Medulla oblongata (tissue), 1 donor: ENCODE data around the gene SEC14L2.
"Not testable (repeated sequence)": the region's sequence is repeated elsewhere in the genome, so short reads cannot be mapped to it uniquely, and the experiment has no call there.

ENCODE experiments used
- DNase-seq: peaks from one replicate; pipeline ENCODE4 v3.0.0-alpha.2; 2015; ENCODE audit errors: extremely low spot score

SEC14L2 gene

GRCh38 chr22:30375312-30375849 is 21.4 kb upstream of the SEC14L2 start:
- no peak for DNase-seq

- no peak for DNase-seq
Observed at GRCh38 chr22:30380011-30380410, 16.8 kb upstream of the SEC14L2 start.

GRCh38 chr22:30381264-30381663 is 15.6 kb upstream of the SEC14L2 start:
- DNase-seq = no peak

GRCh38 chr22:30382340-30382739 is 14.5 kb upstream of the SEC14L2 start:
- no peak for DNase-seq

GRCh38 chr22:30383061-30383460 is 13.8 kb upstream of the SEC14L2 start:
- DNase-seq = no peak

GRCh38 chr22:30385942-30386341 is 10.9 kb upstream of the SEC14L2 start:
- DNase-seq = no peak

GRCh38 chr22:30386608-30386959 is 10.2 kb upstream of the SEC14L2 start:
- no peak for DNase-seq

- DNase-seq = peak; percentile 88
Observed at GRCh38 chr22:30386960-30387827, 9.6 kb upstream of the SEC14L2 start, which contains the start of gene RNF215. Gene RNF215, minus strand, starts transcription at chr22:30387411. Its CDS starts 98 bp downstream, at chr22:30387313.

- peak; percentile 89 for DNase-seq
Observed at GRCh38 chr22:30390974-30391691, 5.7 kb upstream of the SEC14L2 start.

- DNase-seq = no peak
Observed at GRCh38 chr22:30392661-30393321, 4.0 kb upstream of the SEC14L2 start.

GRCh38 chr22:30393322-30393680 is 3.5 kb upstream of the SEC14L2 start:
- no peak for DNase-seq

- no peak for DNase-seq
Observed at GRCh38 chr22:30393885-30394284, 2.9 kb upstream of the SEC14L2 start.

- DNase-seq = no peak
Observed at GRCh38 chr22:30397656-30398635, 1.1 kb downstream of the SEC14L2 start.

- no peak for DNase-seq
Observed at GRCh38 chr22:30398685-30399680, 2.2 kb downstream of the SEC14L2 start.

GRCh38 chr22:30399718-30400117 is 2.9 kb downstream of the SEC14L2 start:
- DNase-seq = no peak

GRCh38 chr22:30400159-30400558 is 3.3 kb downstream of the SEC14L2 start:
- no peak for DNase-seq

GRCh38 chr22:30401024-30401423 is 4.2 kb downstream of the SEC14L2 start:
- not testable (repeated sequence) for DNase-seq

- no peak for DNase-seq
Observed at GRCh38 chr22:30402028-30402765, 5.4 kb downstream of the SEC14L2 start.

GRCh38 chr22:30402766-30403104 is 5.9 kb downstream of the SEC14L2 start:
- not testable (repeated sequence) for DNase-seq
